GM12874 (cell line): Measurements from ENCODE around the gene EDRF1.

Experiments used
- CTCF ChIP-seq: IDR thresholded peaks from 2 replicates; pipeline ENCODE4 v1.5.1; 2011; ENCODE audit warnings: low read depth, mild to moderate bottlenecking, control low read depth, low read length, moderate library complexity; ENCODE audit not compliant: insufficient read depth

EDRF1 gene

GRCh38 chr10:125779403-125780327 is 60.2 kb downstream of the EDRF1 start:
- no peak for TF ChIP-seq CTCF

- TF ChIP-seq CTCF: no peak
Observed at GRCh38 chr10:125781374-125781773, 61.9 kb downstream of the EDRF1 start.

- TF ChIP-seq CTCF: no peak
Observed at GRCh38 chr10:125782054-125782453, 62.5 kb downstream of the EDRF1 start.

- no peak for TF ChIP-seq CTCF
Observed at GRCh38 chr10:125782616-125783015, 63.1 kb downstream of the EDRF1 start.

- TF ChIP-seq CTCF: no peak
Observed at GRCh38 chr10:125783408-125783807, 63.9 kb downstream of the EDRF1 start.

- no peak for TF ChIP-seq CTCF
Observed at GRCh38 chr10:125783957-125784356, 64.4 kb downstream of the EDRF1 start.

- no peak for TF ChIP-seq CTCF
Observed at GRCh38 chr10:125785791-125786190, 66.3 kb downstream of the EDRF1 start.
